Stomach smooth muscle (tissue), 2 donors: Measurements from ENCODE around the gene ABCA7.

Source experiments
- H3K27ac ChIP-seq: one replicate; pipeline ENCODE4 v1.7.0; 2013; ENCODE audit warnings: mild to moderate bottlenecking, low read length, inconsistent platforms
- H3K27me3 ChIP-seq, 2 donors: one replicate each; pipeline ENCODE4 v1.7.0; 2013; ENCODE audit warnings: low read length in 2 of 2; ENCODE audit not compliant: insufficient read depth in 2 of 2, control insufficient read depth in 1 of 2
- H3K36me3 ChIP-seq, 2 donors: one replicate each; pipeline ENCODE4 v1.7.0; 2013; ENCODE audit warnings: low read length in 2 of 2; ENCODE audit not compliant: control insufficient read depth in 2 of 2, insufficient read depth in 2 of 2
- H3K4me1 ChIP-seq: one replicate; pipeline ENCODE4 v1.7.0; 2013; ENCODE audit warnings: low read length; ENCODE audit not compliant: control insufficient read depth, insufficient read depth
- H3K4me3 ChIP-seq, 2 donors: one replicate each; pipeline ENCODE4 v1.7.0; 2013; ENCODE audit warnings: low read length in 2 of 2
- H3K9ac ChIP-seq, 2 donors: one replicate each; pipeline ENCODE4 v1.7.0; 2013; ENCODE audit warnings: low read length in 2 of 2, mild to moderate bottlenecking in 1 of 2
- H3K9me3 ChIP-seq, 2 donors: one replicate each; pipeline ENCODE4 v1.7.0; 2013; ENCODE audit warnings: low read length in 2 of 2; ENCODE audit not compliant: control insufficient read depth in 2 of 2
- donor health status: healthy.
- donor health status: Pancreatic carcinoma.

Gene ABCA7

GRCh38 chr19:1069009-1069779, 29.3 kb downstream of the ABCA7 start:
- Histone ChIP-seq H3K36me3 (no peaks in the 10 kb centered on the region), H3K27ac (no peak overlapping the region), H3K27me3 (peaks cover 45 to 79% of the 10 kb centered on the region in 2 donors), H3K4me1 (peaks cover 30% of the 10 kb centered on the region), H3K4me3 (no peak overlapping the region), H3K9ac (no peak overlapping the region), H3K9me3 (no peaks in the 10 kb centered on the region)

DNA sequence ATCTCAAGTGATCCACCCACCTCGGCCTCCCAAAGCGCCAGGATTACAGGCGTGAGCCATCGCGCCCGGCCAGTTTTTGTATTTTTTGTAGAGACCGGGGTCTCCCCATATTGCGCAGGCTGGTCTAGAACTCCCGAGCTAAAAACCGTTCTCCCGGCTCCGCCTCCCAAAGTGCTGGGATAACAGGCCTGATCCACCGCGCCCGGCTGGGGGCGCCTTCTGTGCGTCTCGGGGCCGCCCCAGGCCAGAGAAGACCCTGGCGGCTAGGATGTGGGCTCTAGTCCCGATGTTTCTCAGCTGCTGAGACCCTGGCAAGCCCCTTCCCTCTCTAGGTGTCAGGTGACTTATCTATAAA, 30.6 kb downstream of the ABCA7 start:
- H3K9me3 ChIP-seq = no peaks in the 10 kb centered on the region
- H3K4me1 ChIP-seq = peaks cover 25% of the 10 kb centered on the region
- no peaks in the 10 kb centered on the region for H3K36me3 ChIP-seq
- no peak overlapping the region for H3K4me3 ChIP-seq
- H3K9ac ChIP-seq = no peak overlapping the region
- H3K27me3 ChIP-seq = peaks cover 39 to 65% of the 10 kb centered on the region in 2 donors
- H3K27ac ChIP-seq = no peak overlapping the region

DNA sequence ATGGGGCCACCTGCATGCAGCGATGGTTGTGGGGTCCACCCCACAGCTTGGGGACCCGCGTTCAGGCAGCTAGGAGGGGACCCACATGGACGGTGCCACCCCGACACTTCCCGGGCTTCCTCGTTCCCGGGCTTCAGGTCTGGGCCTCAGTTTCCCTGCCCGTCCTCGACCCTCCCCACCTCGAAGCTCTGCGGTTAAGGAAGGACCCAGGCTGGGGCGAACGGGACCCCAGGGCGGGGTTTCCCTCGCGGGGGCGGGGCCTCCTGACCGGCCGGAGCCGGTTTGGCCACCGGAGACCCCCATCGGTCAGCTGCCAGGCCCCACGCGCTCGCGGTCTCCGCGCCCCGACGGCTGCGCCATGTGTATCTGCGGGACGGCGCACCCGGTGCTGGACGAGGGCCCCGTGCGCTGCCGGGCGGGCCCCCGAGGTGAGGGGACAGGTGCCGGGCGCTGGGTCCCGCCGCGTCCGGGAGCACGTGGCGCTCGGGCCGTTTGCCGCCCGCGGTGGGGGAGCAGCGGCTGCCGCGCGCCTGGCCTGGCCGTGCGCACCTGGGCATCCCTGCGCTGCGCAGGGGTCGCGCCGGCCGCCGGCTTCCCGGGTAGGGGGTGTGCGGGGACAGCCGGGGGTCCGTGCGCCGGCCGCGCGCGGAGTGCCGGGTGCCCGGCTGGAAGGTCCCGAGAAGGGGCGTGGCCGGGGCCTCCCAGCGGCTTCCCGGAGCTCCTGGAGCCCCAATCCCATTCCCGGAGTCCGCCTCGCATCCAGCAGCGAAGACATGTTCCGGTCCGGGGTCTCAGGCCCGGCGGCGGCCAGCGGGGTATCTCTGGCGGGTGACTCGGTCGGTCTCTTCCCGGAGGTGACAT, 31.3 kb downstream of the ABCA7 start:
- no peak overlapping the region for H3K27ac ChIP-seq
- H3K9ac ChIP-seq = no peak overlapping the region
- peaks cover 34 to 61% of the 10 kb centered on the region in 2 donors for H3K27me3 ChIP-seq
- no peaks in the 10 kb centered on the region for H3K9me3 ChIP-seq
- peaks cover 25% of the 10 kb centered on the region for H3K4me1 ChIP-seq
- no peaks in the 10 kb centered on the region for H3K36me3 ChIP-seq
- no peak overlapping the region for H3K4me3 ChIP-seq

- Histone ChIP-seq H3K9me3 (no peaks in the 10 kb centered on the region), H3K9ac (no peak overlapping the region), H3K27me3 (peaks cover 27 to 47% of the 10 kb centered on the region in 2 donors), H3K4me1 (peaks cover 12% of the 10 kb centered on the region), H3K27ac (no peak overlapping the region), H3K36me3 (no peaks in the 10 kb centered on the region), H3K4me3 (no peak overlapping the region)
Observed at GRCh38 chr19:1072371-1073015, 32.6 kb downstream of the ABCA7 start.

GRCh38 chr19:1073063-1073955, 33.4 kb downstream of the ABCA7 start:
- Histone ChIP-seq H3K36me3 (no peaks in the 10 kb centered on the region), H3K27me3 (peaks cover 20 to 39% of the 10 kb centered on the region in 2 donors), H3K9ac (no peak overlapping the region), H3K27ac (no peak overlapping the region), H3K4me1 (peaks cover 11% of the 10 kb centered on the region), H3K4me3 (no peak overlapping the region), H3K9me3 (no peaks in the 10 kb centered on the region)

GRCh38 chr19:1073956-1074517, 34.1 kb downstream of the ABCA7 start:
- Histone ChIP-seq H3K9ac (no peak overlapping the region), H3K36me3 (no peaks in the 10 kb centered on the region), H3K27me3 (peaks cover 13 to 32% of the 10 kb centered on the region in 2 donors), H3K27ac (no peak overlapping the region), H3K9me3 (no peaks in the 10 kb centered on the region), H3K4me1 (peaks cover 11% of the 10 kb centered on the region), H3K4me3 (no peak overlapping the region)

DNA sequence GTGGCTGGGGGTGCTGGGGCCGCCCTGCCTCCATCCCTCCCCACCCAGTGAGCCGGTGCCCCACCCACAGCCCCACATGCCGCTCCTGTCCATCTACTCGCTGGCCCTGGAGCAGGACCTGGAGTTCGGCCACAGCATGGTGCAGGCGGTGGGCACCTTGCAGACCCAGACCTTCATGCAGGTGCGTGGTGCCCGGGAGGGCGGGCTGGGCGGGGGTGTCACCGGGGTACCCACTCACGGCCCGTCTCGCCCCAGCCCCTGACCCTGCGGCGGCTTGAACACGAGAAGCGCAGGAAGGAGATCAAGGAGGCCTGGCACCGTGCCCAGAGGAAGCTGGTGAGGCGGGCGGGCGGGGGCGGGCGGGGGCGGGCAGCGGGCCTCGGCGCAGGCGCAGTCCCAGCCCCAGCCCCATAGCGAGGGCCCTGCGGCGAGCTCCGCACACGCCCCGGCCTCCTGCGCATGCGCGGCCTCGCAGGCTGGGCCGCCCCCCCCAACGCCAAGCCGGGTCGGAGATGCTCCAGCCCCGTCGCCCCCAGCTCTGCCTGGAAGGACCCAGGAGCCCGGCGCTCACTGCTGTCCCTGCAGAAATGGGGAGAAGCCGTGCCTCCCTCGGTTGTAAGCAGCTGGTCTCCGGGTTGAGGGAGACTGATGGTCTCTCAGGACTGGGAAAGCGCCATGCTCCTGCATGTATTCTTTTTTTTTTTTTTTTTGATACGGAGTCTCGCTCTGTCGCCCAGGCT, 34.8 kb downstream of the ABCA7 start:
- peaks cover 9 to 26% of the 10 kb centered on the region in 2 donors for H3K27me3 ChIP-seq
- H3K36me3 ChIP-seq = no peaks in the 10 kb centered on the region
- H3K4me1 ChIP-seq = peaks cover 11% of the 10 kb centered on the region
- no peak overlapping the region for H3K4me3 ChIP-seq
- no peaks in the 10 kb centered on the region for H3K9me3 ChIP-seq
- H3K9ac ChIP-seq = no peak overlapping the region
- no peak overlapping the region for H3K27ac ChIP-seq

GRCh38 chr19:1076046-1076386, 36.1 kb downstream of the ABCA7 start:
- no peak overlapping the region for H3K4me3 ChIP-seq
- no peaks in the 10 kb centered on the region for H3K9me3 ChIP-seq
- peaks cover 10% of the 10 kb centered on the region for H3K4me1 ChIP-seq
- H3K9ac ChIP-seq = no peak overlapping the region
- H3K36me3 ChIP-seq = no peaks in the 10 kb centered on the region
- no peak overlapping the region for H3K27ac ChIP-seq
- H3K27me3 ChIP-seq = peaks cover 4 to 20% of the 10 kb centered on the region in 2 donors

DNA sequence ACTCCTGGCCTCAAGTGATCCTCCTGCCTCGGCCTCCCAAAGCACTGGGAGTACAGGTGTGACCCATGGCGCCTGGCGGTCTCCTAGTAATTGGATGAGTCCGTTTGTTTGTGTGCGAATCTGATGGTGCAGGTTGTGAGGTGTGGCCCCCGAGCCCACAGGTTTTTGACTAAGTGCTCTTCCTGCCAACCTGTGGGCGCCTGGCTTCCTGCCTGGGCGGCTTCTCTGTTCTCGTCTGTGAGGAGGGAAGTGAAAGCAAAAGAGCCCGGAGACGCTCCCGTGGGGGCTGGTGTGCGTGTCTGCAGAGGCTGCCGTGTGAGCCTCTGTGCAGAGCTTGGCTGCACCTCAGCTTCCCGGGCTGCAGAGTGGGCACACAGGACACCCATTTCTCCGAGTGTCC, 37.0 kb downstream of the ABCA7 start:
- H3K4me1 ChIP-seq = peaks cover 2% of the 10 kb centered on the region
- no peak overlapping the region for H3K4me3 ChIP-seq
- H3K27me3 ChIP-seq = peaks cover 4 to 13% of the 10 kb centered on the region in 2 donors
- no peak overlapping the region for H3K9ac ChIP-seq
- H3K9me3 ChIP-seq = no peaks in the 10 kb centered on the region
- no peak overlapping the region for H3K27ac ChIP-seq
- H3K36me3 ChIP-seq = no peaks in the 10 kb centered on the region
